ENCODE data around the gene SPTB.

Gene SPTB

GRCh38 chr14:64704143-64704742, 175.5 kb downstream of the SPTB start, which contains the start of gene PLEKHG3:
TSS of gene PLEKHG3 (plus strand) at chr14:64704424. CDS start at chr14:64727632, 23,208 bp downstream.
- DNase-seq: peak; percentile 55 to 88

- peak; percentile 47 to 74 for DNase-seq
Measured at GRCh38 chr14:64703395-64704142, 176.1 kb downstream of the SPTB start.

GRCh38 chr14:64702493-64703394, 177.0 kb downstream of the SPTB start:
- peak in 1 of 2 experiments; percentile 80 for DNase-seq

GRCh38 chr14:64701660-64702059, 178.0 kb downstream of the SPTB start:
- no peak for DNase-seq

- DNase-seq: no peak
Measured at GRCh38 chr14:64700894-64701293, 178.8 kb downstream of the SPTB start.

GRCh38 chr14:64700290-64700689, 179.4 kb downstream of the SPTB start:
- no peak for DNase-seq

- DNase-seq: peak in 1 of 2 experiments; percentile 59
Measured at GRCh38 chr14:64698903-64699302, 180.8 kb downstream of the SPTB start.

- DNase-seq: no peak
Measured at GRCh38 chr14:64696355-64696857, 183.3 kb downstream of the SPTB start.

Measured in NCI-H526 (cell line).